H1 (cell line): ENCODE results near the gene C9orf40. TPM values are rescaled to one million over a fixed set of nuclear protein-coding genes. Genes with fewer than 3 reads are reported as not detected.

ENCODE experiments used
- CTCF ChIA-PET: fragments of 300-600 bp; sonication (Branson Sonifier 250); formaldehyde crosslinking; loops from one replicate; lab custom pipeline; 2021; ENCODE audit not compliant: partially characterized antibody; lab: Charles Lee
- POLR2A ChIA-PET: fragments of 300-600 bp; sonication (Branson Sonifier 250); formaldehyde crosslinking; loops from one replicate; lab custom pipeline; 2021; ENCODE audit warnings: inconsistent platforms; ENCODE audit not compliant: partially characterized antibody; lab: Charles Lee
- DNase-seq, 2 experiments: peaks; one replicate each; pipeline versions ENCODE4 v3.0.0 to v3.0.0-alpha.2; 2010 to 2022; ENCODE audit warnings: low spot score in 2 of 2, low read depth in 1 of 2, mixed read lengths in 1 of 2
- FAIRE-seq: peaks from 2 replicates; lab custom pipeline; 2011; peaks lifted over from hg19 to GRCh38; lab: Jason Lieb, UNC
- H2AFZ ChIP-seq: 2 replicates; pipeline ENCODE4 v1.8.1; 2012; ENCODE audit warnings: low read length, inconsistent platforms
- H2AK5ac ChIP-seq: 2 replicates; pipeline ENCODE4 v1.6.1; 2013; ENCODE audit warnings: low read depth, low read length
- H2BK120ac ChIP-seq: replicated peaks from 2 replicates; pipeline ENCODE3; 2013; ENCODE audit warnings: low read depth, low read length, inconsistent platforms
- H2BK12ac ChIP-seq: 2 replicates; pipeline ENCODE4 v1.6.1; 2013; ENCODE audit warnings: low read depth, low read length
- H2BK15ac ChIP-seq: 2 replicates; pipeline ENCODE4 v1.6.1; 2013; ENCODE audit warnings: low read length
- H2BK20ac ChIP-seq: 2 replicates; pipeline ENCODE4 v1.6.1; 2013; ENCODE audit warnings: low read length
- H2BK5ac ChIP-seq: 2 replicates; pipeline ENCODE4 v1.6.1; 2013; ENCODE audit warnings: low read depth, low read length
- H3K14ac ChIP-seq: 2 replicates; pipeline ENCODE4 v1.6.1; 2013; ENCODE audit warnings: inconsistent platforms; ENCODE audit not compliant: insufficient read length
- H3K18ac ChIP-seq: 2 replicates; pipeline ENCODE4 v1.6.1; 2013; ENCODE audit warnings: low read length; ENCODE audit errors: extremely low read depth
- H3K23ac ChIP-seq: 2 replicates; pipeline ENCODE4 v1.6.1; 2013; ENCODE audit warnings: inconsistent platforms; ENCODE audit not compliant: insufficient read length
- H3K23me2 ChIP-seq: 2 replicates; pipeline ENCODE4 v1.6.1; 2013; ENCODE audit warnings: low read depth, low read length
- H3K27ac ChIP-seq: 2 replicates; pipeline ENCODE4 v1.6.1; 2011; ENCODE audit warnings: low read depth, low read length, inconsistent platforms
- H3K27me3 ChIP-seq, 4 experiments: replicated peaks in 1 of 4; 1 replicate in 1 of 4; 2 replicates in 3 of 4; pipeline versions ENCODE4 v1.6.1 to v1.8.1; 2011 to 2013; ENCODE audit warnings: low read length in 3 of 4, mild to moderate bottlenecking in 3 of 4, inconsistent platforms in 2 of 4, mixed read lengths in 2 of 4, moderate library complexity in 1 of 4; ENCODE audit not compliant: control insufficient read depth in 3 of 4, insufficient read depth in 3 of 4; ENCODE audit errors: extremely low read depth in 1 of 4
- H3K36me3 ChIP-seq, 4 experiments: 2 replicates each; pipeline versions ENCODE4 v1.6.1 to v1.8.1; 2011 to 2013; ENCODE audit warnings: mild to moderate bottlenecking in 4 of 4, low read length in 3 of 4, moderate library complexity in 2 of 4, control low read depth in 1 of 4, inconsistent platforms in 1 of 4; ENCODE audit not compliant: insufficient read depth in 4 of 4, control insufficient read depth in 2 of 4
- H3K4ac ChIP-seq: replicated peaks from 2 replicates; pipeline ENCODE3; 2013; ENCODE audit warnings: low read length, low read depth, mixed read lengths, inconsistent platforms; ENCODE audit not compliant: insufficient read length
- H3K4me1 ChIP-seq, 4 experiments: replicated peaks in 1 of 4; 1 replicate in 1 of 4; 2 replicates in 3 of 4; pipeline versions ENCODE4 v1.6.1 to v1.8.1; 2011 to 2013; ENCODE audit warnings: low read length in 3 of 4, inconsistent platforms in 2 of 4, mixed read lengths in 1 of 4; ENCODE audit not compliant: insufficient read depth in 4 of 4, control insufficient read depth in 3 of 4
- H3K4me2 ChIP-seq, 2 experiments: 2 replicates each; pipeline versions ENCODE4 v1.6.1 to v1.8.1; 2011 to 2013; ENCODE audit warnings: low read depth in 2 of 2, low read length in 2 of 2, control low read depth in 1 of 2, inconsistent platforms in 1 of 2, mild to moderate bottlenecking in 1 of 2; ENCODE audit not compliant: insufficient read depth in 1 of 2
- H3K4me3 ChIP-seq, 4 experiments: fragments of 200-600, 300-600 bp in 1 of 4; sonication (generic), shearing (Covaris generic), sonication (Bioruptor Twin) in 1 of 4; 2 replicates each; pipeline versions ENCODE4 v1.5.1 to v1.8.1; 2011 to 2016; ENCODE audit warnings: low read length in 4 of 4, low read depth in 3 of 4, control low read depth in 2 of 4, inconsistent platforms in 2 of 4, mild to moderate bottlenecking in 2 of 4, mixed read lengths in 1 of 4, moderate library complexity in 1 of 4; ENCODE audit not compliant: insufficient read depth in 2 of 4; ENCODE audit errors: extremely low read depth in 1 of 4
- H3K56ac ChIP-seq: replicated peaks from 2 replicates; pipeline ENCODE3; 2013; ENCODE audit warnings: low read depth, mild to moderate bottlenecking, mixed read lengths, low read length, inconsistent platforms; ENCODE audit not compliant: insufficient read length
- H3K79me1 ChIP-seq: 2 replicates; pipeline ENCODE4 v1.6.1; 2013; ENCODE audit warnings: low read depth, low read length, control low read depth
- H3K79me2 ChIP-seq, 2 experiments: 2 replicates each; pipeline versions ENCODE4 v1.6.1 to v1.8.1; 2012 to 2013; ENCODE audit warnings: low read length in 2 of 2, mild to moderate bottlenecking in 2 of 2, inconsistent platforms in 1 of 2; ENCODE audit not compliant: insufficient read depth in 2 of 2, control insufficient read depth in 1 of 2
- H3K9ac ChIP-seq, 4 experiments: replicated peaks in 1 of 4; 1 replicate in 1 of 4; 2 replicates in 3 of 4; pipeline versions ENCODE4 v1.6.1 to v1.8.1; 2011 to 2013; ENCODE audit warnings: low read depth in 3 of 4, low read length in 3 of 4, control low read depth in 2 of 4, mild to moderate bottlenecking in 2 of 4, moderate library complexity in 2 of 4, inconsistent platforms in 1 of 4; ENCODE audit errors: extremely low read depth in 1 of 4
- H3K9me3 ChIP-seq, 2 experiments: 2 replicates each; pipeline versions ENCODE4 v1.6.1 to v1.8.1; 2012 to 2013; ENCODE audit warnings: mild to moderate bottlenecking in 2 of 2, moderate library complexity in 2 of 2, control low read depth in 1 of 2, inconsistent platforms in 1 of 2, low read depth in 1 of 2, low read length in 1 of 2, mixed read lengths in 1 of 2; ENCODE audit not compliant: insufficient read depth in 2 of 2
- H4K20me1 ChIP-seq, 2 experiments: replicated peaks in 1 of 2; 2 replicates each; pipeline versions ENCODE3 to v1.8.1; 2011 to 2013; ENCODE audit warnings: inconsistent platforms in 2 of 2, low read length in 2 of 2, mild to moderate bottlenecking in 1 of 2; ENCODE audit not compliant: insufficient read depth in 2 of 2, control insufficient read depth in 1 of 2
- H4K5ac ChIP-seq: 2 replicates; pipeline ENCODE4 v1.6.1; 2013; ENCODE audit warnings: low read length, low read depth, mixed read lengths, inconsistent platforms; ENCODE audit not compliant: insufficient read length
- H4K8ac ChIP-seq: 2 replicates; pipeline ENCODE4 v1.8.0; 2013; ENCODE audit warnings: mild to moderate bottlenecking, moderate library complexity, low read length, inconsistent platforms; ENCODE audit not compliant: insufficient read depth; ENCODE audit errors: extremely low read depth
- H4K91ac ChIP-seq: replicated peaks from 2 replicates; pipeline ENCODE3; 2013; ENCODE audit warnings: low read length, mixed read lengths, inconsistent platforms; ENCODE audit not compliant: insufficient read length
- ASH2L ChIP-seq: fragments of 200-600, 300-600 bp; sonication (generic); IDR thresholded peaks from one replicate; pipeline ENCODE4 v1.7.1; 2017; ENCODE audit warnings: low read length
- BACH1 ChIP-seq: IDR thresholded peaks from 2 replicates; pipeline ENCODE4 v1.6.1; 2012; ENCODE audit warnings: low read length, improper control_type of control experiment
- CHD1 ChIP-seq: IDR thresholded peaks from 2 replicates; pipeline ENCODE4 v1.6.1; 2012; ENCODE audit warnings: low read depth, low read length, improper control_type of control experiment
- CHD2 ChIP-seq: IDR thresholded peaks from 2 replicates; pipeline ENCODE4 v1.6.1; 2012; ENCODE audit warnings: low read length, improper control_type of control experiment
- CTBP2 ChIP-seq: IDR thresholded peaks from 2 replicates; pipeline ENCODE4 v1.7.0; 2011; ENCODE audit warnings: borderline replicate concordance, mild to moderate bottlenecking, moderate library complexity, mixed read lengths, low read length; ENCODE audit not compliant: insufficient read depth, insufficient read length
- EGR1 ChIP-seq: IDR thresholded peaks from 2 replicates; pipeline ENCODE4 v1.6.1; 2011; ENCODE audit warnings: low read depth, low read length, borderline replicate concordance
- HDAC6 ChIP-seq: IDR thresholded peaks from one replicate; pipeline ENCODE4 v1.7.1; 2012; ENCODE audit warnings: low read depth, mild to moderate bottlenecking, inconsistent platforms, low read length, moderate library complexity
- MAFK ChIP-seq: IDR thresholded peaks from 2 replicates; pipeline ENCODE4 v1.6.1; 2012; ENCODE audit warnings: low read depth, mild to moderate bottlenecking, improper control_type of control experiment, low read length
- NRF1 ChIP-seq: IDR thresholded peaks from 2 replicates; pipeline ENCODE4 v1.6.1; 2011; ENCODE audit warnings: mild to moderate bottlenecking, low read depth, low read length, improper control_type of control experiment
- PHF8 ChIP-seq: fragments of 200-600 bp; sonication (generic); conservative IDR thresholded peaks from 2 replicates; pipeline ENCODE4 v1.7.1; 2012; ENCODE audit warnings: low read depth, mild to moderate bottlenecking, inconsistent platforms, low read length, moderate library complexity
- RXRA ChIP-seq: IDR thresholded peaks from 2 replicates; pipeline ENCODE4 v1.6.1; 2011; ENCODE audit warnings: low read depth, mild to moderate bottlenecking, low read length, moderate library complexity; ENCODE audit not compliant: insufficient read depth
- SIRT6 ChIP-seq: IDR thresholded peaks from one replicate; pipeline ENCODE4 v1.7.1; 2012; ENCODE audit warnings: low read length, inconsistent platforms
- SP2 ChIP-seq: IDR thresholded peaks from 2 replicates; pipeline ENCODE4 v1.6.1; 2012; ENCODE audit warnings: mild to moderate bottlenecking, low read length, inconsistent platforms
- TAF7 ChIP-seq: optimal IDR thresholded peaks from 2 replicates; pipeline ENCODE3; 2011; ENCODE audit warnings: low read depth, mild to moderate bottlenecking, inconsistent platforms, low read length, moderate library complexity, borderline replicate concordance
- WGBS, 2 experiments: shearing (Covaris generic) in 1 of 2; methylation state at CpG; one replicate each; pipeline versions ENCODE4 v1.1.6 to v1.1.7; 2013 to 2015; ENCODE audit warnings: low lambda C conversion rate in 2 of 2, mixed read lengths in 2 of 2, inconsistent platforms in 1 of 2, low coverage in 1 of 2, missing lambda C conversion rate in 1 of 2; ENCODE audit not compliant: insufficient replicate concordance in 2 of 2, insufficient coverage in 1 of 2, insufficient read length in 1 of 2; ENCODE audit errors: extremely low coverage in 1 of 2, missing lambda C conversion rate in 1 of 2; 5-methylcytosine and 5-hydroxymethylcytosine counted together
- polyA plus RNA-seq, 7 experiments: library from polyadenylated mRNA; depleted of rRNA in 3 of 7; stranded (reverse) in 5 of 7; unstranded in 2 of 7; fragments of >200 nt in 5 of 7; fragments of 200-250 nt in 2 of 7; gene quantifications; 1 replicate in 5 of 7; 2 replicates in 1 of 7; 4 replicates in 1 of 7; pipeline versions ENCODE4 v1.2.1 to v1.2.3, GENCODE V29; 2011 to 2013; ENCODE audit warnings: missing spikeins in 2 of 7, mixed read lengths in 2 of 7
- total RNA-seq: library from RNA; stranded (reverse); fragmentation: NEBNext Ultra II Directional; extraction: Animal tissue kit (Norgen Biotek cat#: 25700); gene quantifications from 2 replicates; pipeline ENCODE4 v1.2.1, GENCODE V29; 2021

The C9orf40 gene
- total and polyA plus RNA-seq, 2 of the 8 experiments (the other 6 are each of a cell fraction or from before 2014, with no cell fraction given) = 3.6 to 11.2 TPM

DNA sequence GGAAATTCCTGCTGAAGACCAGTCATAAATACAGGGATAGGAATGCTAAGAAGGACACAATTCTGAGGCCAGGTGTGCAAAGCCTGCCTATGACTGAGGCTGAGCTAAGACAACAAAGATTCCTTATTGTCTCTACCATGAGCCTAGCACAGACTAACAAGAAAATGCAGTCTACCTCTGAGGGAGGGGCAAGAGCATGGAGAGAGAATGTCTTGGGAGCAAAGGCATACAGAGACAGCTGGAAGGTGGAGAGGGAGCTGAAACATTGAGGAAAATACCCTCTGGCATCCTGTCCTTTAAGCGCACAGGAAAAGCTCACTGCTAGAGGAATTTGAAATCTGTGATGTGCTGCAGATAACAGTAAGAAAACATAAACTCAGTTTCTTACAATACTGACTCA, 8.8 kb upstream of the C9orf40 start:
- H3K23ac ChIP-seq = no peak overlapping the region
- no peak overlapping the region for H4K5ac ChIP-seq
- no peak overlapping the region for H2AK5ac ChIP-seq
- POLR2A ChIA-PET = no interaction called here
- H2BK15ac ChIP-seq = no peak overlapping the region
- H4K8ac ChIP-seq = no peak overlapping the region
- H2AFZ ChIP-seq = no peak overlapping the region
- H3K4me1 ChIP-seq = no peaks in the 10 kb centered on the region
- no peak overlapping the region for H2BK120ac ChIP-seq
- H3K4me2 ChIP-seq = no peak overlapping the region
- H2BK12ac ChIP-seq = no peak overlapping the region
- no peaks in the 10 kb centered on the region for H3K27me3 ChIP-seq
- H3K9ac ChIP-seq = no peak overlapping the region
- DNase-seq = no peak
- H3K27ac ChIP-seq = no peak overlapping the region
- no peaks in the 10 kb centered on the region for H4K20me1 ChIP-seq
- H3K9me3 ChIP-seq = no peaks in the 10 kb centered on the region; a peak in 2 of 4 replicates
- H3K36me3 ChIP-seq = peaks cover 0 to 4% (median 0%) of the 10 kb centered on the region in 4 experiments; a peak in 1 of 8 replicates
- no peaks in the 10 kb centered on the region for H3K79me2 ChIP-seq
- H3K14ac ChIP-seq = no peak overlapping the region
- no peaks in the 10 kb centered on the region for H3K23me2 ChIP-seq
- H3K56ac ChIP-seq = no peak overlapping the region
- no peaks in the 10 kb centered on the region for H3K79me1 ChIP-seq
- no peak overlapping the region for H3K4ac ChIP-seq
- no peak overlapping the region for H4K91ac ChIP-seq
- CTCF ChIA-PET = interaction anchor here (0.7 to 1.5 kb wide), 4 partner anchors 9 to 553 kb away, joined by 3 to 6 read pairs (median 4); partner anchors contain the start of gene C9orf40
- no peak overlapping the region for H2BK5ac ChIP-seq
- FAIRE-seq = no peak
- H2BK20ac ChIP-seq = no peak overlapping the region
- 94% methylated on average over 1 of the region's 1 CpG; no CpG with 5 or more reads in 1 of the 2 experiments for WGBS, 2 experiments
- TF ChIP-seq TAF7 = no peak
- TF ChIP-seq CHD1 = no peak
- no peak for TF ChIP-seq ASH2L
- TF ChIP-seq HDAC6 = no peak
- TF ChIP-seq CHD2 = no peak
- no peak for TF ChIP-seq EGR1
- no peak for TF ChIP-seq BACH1
- TF ChIP-seq NRF1 = no peak
- TF ChIP-seq CTBP2 = no peak
- no peak for TF ChIP-seq SP2
- no peak for TF ChIP-seq SIRT6
- no peak for TF ChIP-seq RXRA
- TF ChIP-seq PHF8 = no peak
- no peak for TF ChIP-seq MAFK
- TF ChIP-seq, all 59 proteins: peak for 0
- no peak overlapping the region for H3K4me3 ChIP-seq
- no peak overlapping the region for H3K18ac ChIP-seq
